DOHH2 (cell line): ENCODE results near the gene YTHDF1.

ENCODE experiments used
- CTCF ChIP-seq: fragments of 200-600 bp; sonication (generic); IDR thresholded peaks from one replicate; pipeline ENCODE4 v1.5.1; 2014; ENCODE audit warnings: antibody characterized with exemption, mild to moderate bottlenecking, low read depth, low read length; ENCODE audit not compliant: poor library complexity, severe bottlenecking
- EZH2phosphoT487 ChIP-seq: fragments of 200-600 bp; sonication (generic); IDR thresholded peaks from 2 replicates; pipeline ENCODE4 v1.6.1; 2017; ENCODE audit warnings: borderline replicate concordance, mild to moderate bottlenecking, antibody characterized with exemption, low read length, moderate library complexity, mixed read lengths

GRCh38 chr20:63262836-63263235, 46.9 kb upstream of the YTHDF1 start:
- no peak for TF ChIP-seq CTCF
- no peak for TF ChIP-seq EZH2phosphoT487
